Mesenchymal stem cell (in vitro differentiated cells and primary cell): Measurements from ENCODE around the gene NOC3L.
A peak's percentile ranks its signal among the peaks of the same experiment; 100 is the strongest.
"Not testable (repeated sequence)": the region's sequence is repeated elsewhere in the genome, so short reads cannot be mapped to it uniquely, and the experiment has no call there.

Experiments used
- DNase-seq: peaks from one replicate; pipeline ENCODE4 v3.0.0-alpha.2; 2013
- H2AFZ ChIP-seq: one replicate; pipeline ENCODE4 v1.6.1; 2013; ENCODE audit warnings: low read depth, mild to moderate bottlenecking, control low read depth, inconsistent platforms, low read length, moderate library complexity
- H2AK5ac ChIP-seq: 2 replicates; pipeline ENCODE4 v1.6.1; 2013; ENCODE audit warnings: low read length, moderate library complexity, mild to moderate bottlenecking, inconsistent platforms; ENCODE audit not compliant: severe bottlenecking
- H2BK120ac ChIP-seq: one replicate; pipeline ENCODE4 v1.6.1; 2013; ENCODE audit warnings: low read depth, mild to moderate bottlenecking, inconsistent platforms, low read length, moderate library complexity
- H2BK12ac ChIP-seq, 2 experiments: one replicate each; pipeline ENCODE4 v1.6.1; 2013; ENCODE audit warnings: inconsistent platforms in 2 of 2, low read length in 2 of 2, mild to moderate bottlenecking in 2 of 2, moderate library complexity in 2 of 2, control low read depth in 1 of 2
- H2BK15ac ChIP-seq: one replicate; pipeline ENCODE4 v1.6.1; 2013; ENCODE audit warnings: mild to moderate bottlenecking, low read depth, inconsistent platforms; ENCODE audit not compliant: poor library complexity, severe bottlenecking
- H2BK5ac ChIP-seq: 2 replicates; pipeline ENCODE4 v1.6.1; 2013; ENCODE audit warnings: low read depth, mild to moderate bottlenecking, low read length, control low read depth, inconsistent platforms; ENCODE audit not compliant: poor library complexity, severe bottlenecking
- H3K14ac ChIP-seq, 2 experiments: one replicate each; pipeline ENCODE4 v1.6.1; 2013; ENCODE audit warnings: inconsistent platforms in 2 of 2, low read length in 2 of 2, control low read depth in 1 of 2, mild to moderate bottlenecking in 1 of 2, moderate library complexity in 1 of 2
- H3K18ac ChIP-seq, 2 experiments: one replicate each; pipeline ENCODE4 v1.6.1; 2013; ENCODE audit warnings: inconsistent platforms in 2 of 2, low read length in 2 of 2, control low read depth in 1 of 2, low read depth in 1 of 2, mild to moderate bottlenecking in 1 of 2
- H3K23ac ChIP-seq, 2 experiments: one replicate each; pipeline ENCODE4 v1.6.1; 2013; ENCODE audit warnings: inconsistent platforms in 2 of 2, low read length in 2 of 2, mild to moderate bottlenecking in 2 of 2, moderate library complexity in 2 of 2, control low read depth in 1 of 2
- H3K27ac ChIP-seq: 2 replicates; pipeline ENCODE4 v1.5.1; 2013; ENCODE audit warnings: mild to moderate bottlenecking, moderate library complexity, low read length, control low read depth, inconsistent platforms; ENCODE audit not compliant: poor library complexity, severe bottlenecking
- H3K27me3 ChIP-seq, 2 experiments: 2 replicates each; pipeline versions ENCODE4 v1.6.1 to v1.7.0; 2013; ENCODE audit warnings: low read length in 2 of 2, mild to moderate bottlenecking in 2 of 2, moderate library complexity in 2 of 2, control low read depth in 1 of 2, inconsistent platforms in 1 of 2; ENCODE audit not compliant: control insufficient read depth in 1 of 2, insufficient read depth in 1 of 2
- H3K36me3 ChIP-seq, 2 experiments: 2 replicates each; pipeline versions ENCODE4 v1.6.1 to v1.7.0; 2013; ENCODE audit warnings: low read length in 2 of 2, control low read depth in 1 of 2, inconsistent platforms in 1 of 2, low read depth in 1 of 2, mild to moderate bottlenecking in 1 of 2; ENCODE audit not compliant: insufficient read depth in 2 of 2, control insufficient read depth in 1 of 2
- H3K4ac ChIP-seq, 2 experiments: one replicate each; pipeline ENCODE4 v1.6.1; 2013; ENCODE audit warnings: inconsistent platforms in 2 of 2, low read length in 2 of 2, mild to moderate bottlenecking in 2 of 2, moderate library complexity in 2 of 2, control low read depth in 1 of 2, low read depth in 1 of 2
- H3K4me1 ChIP-seq: 2 replicates; pipeline ENCODE4 v1.6.1; 2013; ENCODE audit warnings: low read depth, low read length, control low read depth; ENCODE audit not compliant: control insufficient read depth, insufficient read depth
- H3K4me2 ChIP-seq: 2 replicates; pipeline ENCODE4 v1.6.1; 2013; ENCODE audit warnings: low read length, mild to moderate bottlenecking, inconsistent platforms; ENCODE audit not compliant: poor library complexity, severe bottlenecking
- H3K4me3 ChIP-seq, 2 experiments: 2 replicates each; pipeline versions ENCODE4 v1.5.1 to v1.7.0; 2013; ENCODE audit warnings: low read length in 2 of 2, mild to moderate bottlenecking in 2 of 2, control low read depth in 1 of 2, low read depth in 1 of 2; ENCODE audit not compliant: insufficient read depth in 1 of 2
- H3K79me1 ChIP-seq: replicated peaks from 2 replicates; pipeline ENCODE4 v1.6.1; 2013; ENCODE audit warnings: mild to moderate bottlenecking, control low read depth, low read length, inconsistent platforms; ENCODE audit not compliant: poor library complexity, severe bottlenecking
- H3K9ac ChIP-seq: 2 replicates; pipeline ENCODE4 v1.7.0; 2013; ENCODE audit warnings: mild to moderate bottlenecking, low read length, moderate library complexity
- H3K9me3 ChIP-seq: 2 replicates; pipeline ENCODE4 v1.7.0; 2013; ENCODE audit warnings: mild to moderate bottlenecking, low read length; ENCODE audit not compliant: control insufficient read depth
- H4K8ac ChIP-seq: one replicate; pipeline ENCODE4 v1.6.1; 2013; ENCODE audit warnings: inconsistent platforms, mild to moderate bottlenecking, low read length, moderate library complexity
- H4K91ac ChIP-seq: one replicate; pipeline ENCODE4 v1.6.1; 2013; ENCODE audit warnings: mild to moderate bottlenecking, low read length, inconsistent platforms
- WGBS: methylation state at CpG from one replicate; pipeline ENCODE4 v1.1.7; 2013; ENCODE audit warnings: mixed read lengths; 5-methylcytosine and 5-hydroxymethylcytosine counted together

Gene NOC3L

GRCh38 chr10:94385733-94386132, 23.0 kb upstream of the NOC3L start:
- not testable (repeated sequence) for H2BK5ac ChIP-seq, H3K9ac ChIP-seq, H3K79me1 ChIP-seq, H3K27me3 ChIP-seq, H4K91ac ChIP-seq, DNase-seq, H3K14ac ChIP-seq, H3K27ac ChIP-seq, H3K23ac ChIP-seq, H3K18ac ChIP-seq, H2BK12ac ChIP-seq, H3K4me2 ChIP-seq, H2AFZ ChIP-seq, H3K4me1 ChIP-seq, H3K4ac ChIP-seq, H3K36me3 ChIP-seq, H2BK15ac ChIP-seq, H2BK120ac ChIP-seq, H2AK5ac ChIP-seq, H4K8ac ChIP-seq, H3K4me3 ChIP-seq, H3K9me3 ChIP-seq
- WGBS, result 98% methylated on average over 2 of the region's 3 CpGs

DNA sequence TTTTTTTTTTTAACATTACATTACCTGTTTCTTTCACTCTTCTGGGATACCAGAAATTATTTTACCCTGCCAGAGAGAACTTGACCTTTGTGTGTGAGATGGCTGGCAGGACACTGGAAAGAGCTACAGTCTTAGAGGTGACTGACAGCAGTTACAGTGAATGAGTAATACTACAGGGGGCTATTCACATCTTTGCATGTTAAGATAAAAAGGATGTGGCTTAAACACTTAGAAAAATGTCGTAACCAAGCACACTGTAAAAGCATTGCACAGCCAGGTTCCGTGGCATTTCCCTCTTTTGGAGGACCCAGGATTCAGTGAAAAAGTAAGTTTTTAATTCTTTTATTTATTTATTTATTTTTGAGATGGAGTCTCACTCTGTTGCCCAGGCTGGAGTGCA, 20.8 kb upstream of the NOC3L start:
- no peak overlapping the region for H2BK15ac ChIP-seq
- 72% methylated on average over 2 of the region's 2 CpGs for WGBS
- H3K27ac ChIP-seq, result no peak overlapping the region
- H3K9ac ChIP-seq, result no peak overlapping the region
- no peak overlapping the region for H4K91ac ChIP-seq
- H3K23ac ChIP-seq, result no peak overlapping the region
- no peak overlapping the region for H2BK120ac ChIP-seq
- DNase-seq, result peak; percentile 30
- no peaks in the 10 kb centered on the region for H3K4me1 ChIP-seq
- no peak overlapping the region for H2BK12ac ChIP-seq
- no peak overlapping the region for H3K4ac ChIP-seq
- no peaks in the 10 kb centered on the region for H3K27me3 ChIP-seq
- H3K4me2 ChIP-seq, result no peak overlapping the region
- H2AK5ac ChIP-seq, result no peak overlapping the region
- no peak overlapping the region for H3K14ac ChIP-seq
- H3K4me3 ChIP-seq, result no peak overlapping the region
- H3K36me3 ChIP-seq, result no peaks in the 10 kb centered on the region
- no peak overlapping the region for H2BK5ac ChIP-seq
- no peaks in the 10 kb centered on the region for H3K9me3 ChIP-seq
- H4K8ac ChIP-seq, result no peak overlapping the region
- no peak overlapping the region for H3K18ac ChIP-seq
- no peak overlapping the region for H2AFZ ChIP-seq
- no peaks in the 10 kb centered on the region for H3K79me1 ChIP-seq

DNA sequence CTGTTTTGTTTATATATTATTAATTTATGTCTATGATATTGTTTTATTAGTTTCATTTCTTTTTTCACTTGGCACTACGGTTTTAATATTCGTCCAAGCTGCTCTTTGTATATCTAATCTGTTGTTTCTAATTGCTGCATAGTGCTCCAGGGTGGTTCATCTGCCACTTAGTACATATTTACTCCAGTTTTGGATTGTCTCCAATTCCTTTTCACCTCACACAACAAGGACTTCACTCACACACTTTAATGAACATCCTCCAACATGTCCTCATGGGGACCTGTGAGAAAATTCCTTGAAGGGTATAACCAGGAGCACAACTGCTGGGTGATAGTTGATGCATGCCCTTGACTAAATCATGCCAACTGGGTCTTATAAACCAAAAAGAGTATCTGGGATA, 14.1 kb upstream of the NOC3L start:
- Histone ChIP-seq H2BK12ac (no peak overlapping the region), H2BK120ac (no peak overlapping the region), H3K27ac (no peak overlapping the region), H3K4me2 (no peak overlapping the region), H3K18ac (no peak overlapping the region), H3K9me3 (no peaks in the 10 kb centered on the region), H3K9ac (no peak overlapping the region), H3K4me3 (no peak overlapping the region), H3K36me3 (no peaks in the 10 kb centered on the region), H3K14ac (no peak overlapping the region), H2AFZ (no peak overlapping the region), H4K8ac (no peak overlapping the region), H2BK5ac (no peak overlapping the region), H3K27me3 (no peaks in the 10 kb centered on the region), H2BK15ac (no peak overlapping the region), H3K4ac (no peak overlapping the region), H3K79me1 (no peaks in the 10 kb centered on the region), H3K23ac (no peak overlapping the region), H4K91ac (no peak overlapping the region), H3K4me1 (no peaks in the 10 kb centered on the region), H2AK5ac (no peak overlapping the region)
- DNase-seq, result no peak
- 100% methylated on average over 2 of the region's 2 CpGs for WGBS

DNA sequence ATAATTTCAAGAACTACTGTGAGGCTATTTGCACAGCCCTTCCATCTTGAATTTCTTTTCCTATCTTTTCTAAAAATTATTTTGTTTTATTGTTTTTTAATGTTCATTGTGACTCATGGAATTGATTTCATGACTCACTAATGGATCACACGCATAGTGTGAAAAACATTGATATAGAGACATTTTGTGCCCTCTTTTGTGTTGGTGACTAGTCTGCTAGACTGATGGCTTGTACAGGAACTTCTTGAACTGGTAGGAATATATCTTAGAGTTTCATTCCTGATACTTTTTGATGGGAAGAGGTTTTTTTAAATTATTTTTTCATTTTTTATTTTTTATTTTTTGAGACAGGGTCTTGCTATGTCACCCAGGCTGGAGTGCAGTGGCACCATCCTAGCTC, 12.6 kb upstream of the NOC3L start:
- no peaks in the 10 kb centered on the region for H3K36me3 ChIP-seq
- no peak for DNase-seq
- H3K14ac ChIP-seq, result no peak overlapping the region
- 97% methylated on average over 1 of the region's 1 CpG for WGBS
- H2BK5ac ChIP-seq, result no peak overlapping the region
- H2AFZ ChIP-seq, result no peak overlapping the region
- no peaks in the 10 kb centered on the region for H3K27me3 ChIP-seq
- no peak overlapping the region for H3K4me2 ChIP-seq
- no peak overlapping the region for H2AK5ac ChIP-seq
- H3K4ac ChIP-seq, result no peak overlapping the region
- no peak overlapping the region for H2BK12ac ChIP-seq
- no peaks in the 10 kb centered on the region for H3K79me1 ChIP-seq
- H3K9me3 ChIP-seq, result no peaks in the 10 kb centered on the region
- H3K23ac ChIP-seq, result no peak overlapping the region
- no peaks in the 10 kb centered on the region for H3K4me1 ChIP-seq
- H4K8ac ChIP-seq, result no peak overlapping the region
- H4K91ac ChIP-seq, result no peak overlapping the region
- H3K9ac ChIP-seq, result no peak overlapping the region
- no peak overlapping the region for H2BK120ac ChIP-seq
- no peak overlapping the region for H3K4me3 ChIP-seq
- H2BK15ac ChIP-seq, result no peak overlapping the region
- H3K27ac ChIP-seq, result no peak overlapping the region
- H3K18ac ChIP-seq, result no peak overlapping the region
